ENCODE measurements around the gene CATSPER1.

The CATSPER1 gene

GRCh38 chr11:65981972-65982823 is 44.1 kb downstream of the CATSPER1 start:
- FAIRE-seq (no peak), DNase-seq (ENCODE audit: insufficient read length, low spot score) (no peak)
- TF ChIP-seq, protein P1, sequence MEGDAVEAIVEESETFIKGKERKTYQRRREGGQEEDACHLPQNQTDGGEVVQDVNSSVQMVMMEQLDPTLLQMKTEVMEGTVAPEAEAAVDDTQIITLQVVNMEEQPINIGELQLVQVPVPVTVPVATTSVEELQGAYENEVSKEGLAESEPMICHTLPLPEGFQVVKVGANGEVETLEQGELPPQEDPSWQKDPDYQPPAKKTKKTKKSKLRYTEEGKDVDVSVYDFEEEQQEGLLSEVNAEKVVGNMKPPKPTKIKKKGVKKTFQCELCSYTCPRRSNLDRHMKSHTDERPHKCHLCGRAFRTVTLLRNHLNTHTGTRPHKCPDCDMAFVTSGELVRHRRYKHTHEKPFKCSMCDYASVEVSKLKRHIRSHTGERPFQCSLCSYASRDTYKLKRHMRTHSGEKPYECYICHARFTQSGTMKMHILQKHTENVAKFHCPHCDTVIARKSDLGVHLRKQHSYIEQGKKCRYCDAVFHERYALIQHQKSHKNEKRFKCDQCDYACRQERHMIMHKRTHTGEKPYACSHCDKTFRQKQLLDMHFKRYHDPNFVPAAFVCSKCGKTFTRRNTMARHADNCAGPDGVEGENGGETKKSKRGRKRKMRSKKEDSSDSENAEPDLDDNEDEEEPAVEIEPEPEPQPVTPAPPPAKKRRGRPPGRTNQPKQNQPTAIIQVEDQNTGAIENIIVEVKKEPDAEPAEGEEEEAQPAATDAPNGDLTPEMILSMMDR (IDR thresholded peaks at IDR 0.05; ENCODE audit: insufficient read depth, missing control alignments), result no peak

DNA sequence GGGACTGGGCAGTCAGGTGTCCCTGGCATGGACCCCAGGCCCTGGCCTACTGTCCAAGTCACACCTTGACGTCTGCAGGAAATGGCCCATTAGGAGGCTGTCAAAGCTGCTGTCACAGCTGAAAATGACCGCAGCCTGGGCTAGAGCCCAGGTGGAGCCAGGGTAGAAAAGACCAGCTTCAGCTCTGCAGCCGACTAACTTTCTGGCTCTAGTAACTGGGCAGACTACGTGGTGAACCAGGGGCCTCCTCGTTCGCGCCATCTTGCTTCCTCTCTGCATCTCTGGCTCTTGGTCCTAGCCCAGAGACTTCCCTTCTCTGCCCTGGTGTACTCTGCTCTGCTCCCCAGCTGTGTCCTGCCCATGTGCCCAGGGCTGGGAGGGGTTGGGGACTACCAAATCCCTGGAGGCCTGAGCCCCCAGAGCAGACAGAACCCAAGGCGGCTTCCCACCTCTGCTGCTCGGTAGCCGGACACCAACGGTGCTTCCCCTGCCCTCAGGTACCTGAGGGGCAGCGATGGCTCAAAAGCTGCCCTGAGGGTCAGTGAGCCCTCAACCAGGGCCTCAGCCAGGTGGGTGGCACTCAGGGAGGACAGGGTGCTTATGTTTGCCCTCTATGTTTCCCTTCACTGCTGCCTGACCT is 45.1 kb downstream of the CATSPER1 start:
- TF ChIP-seq, protein P1 (IDR thresholded peaks at IDR 0.05; ENCODE audit: insufficient read depth, missing control alignments), result no peak
- FAIRE-seq, result no peak
- DNase-seq (ENCODE audit: insufficient read length, low spot score), result no peak

GRCh38 chr11:65979261-65979759 is 47.0 kb downstream of the CATSPER1 start:
- DNase-seq (ENCODE audit: insufficient read length, low spot score) (no peak), FAIRE-seq (no peak)
- TF ChIP-seq, protein P1 (IDR thresholded peaks at IDR 0.05; ENCODE audit: insufficient read depth, missing control alignments), result no peak

- TF ChIP-seq, protein P1 (IDR thresholded peaks at IDR 0.05; ENCODE audit: insufficient read depth, missing control alignments), result no peak
- DNase-seq (ENCODE audit: insufficient read length, low spot score) (no peak), FAIRE-seq (no peak)
These were observed 47.7 kb downstream of the CATSPER1 start for GRCh38 chr11:65978391-65979238.

GRCh38 chr11:65977621-65978390 is 48.5 kb downstream of the CATSPER1 start:
- DNase-seq (ENCODE audit: insufficient read length, low spot score) (no peak), FAIRE-seq (no peak)
- TF ChIP-seq, protein P1 (IDR thresholded peaks at IDR 0.05; ENCODE audit: insufficient read depth, missing control alignments), result no peak

All from D721Med (cell line).